Suprapubic skin (tissue), 4 donors: ENCODE data around the gene DAD1. TPM values are rescaled to one million over a fixed set of nuclear protein-coding genes. Genes with fewer than 3 reads are reported as not detected.

Experiments used
- DNase-seq, 2 donors: peaks; one replicate each; pipeline ENCODE4 v3.0.0-alpha.2; 2019; ENCODE audit warnings: low spot score in 2 of 2
- H3K27ac ChIP-seq: fragments of 200-600 bp; sonication (generic); one replicate; pipeline ENCODE4 v1.5.1; 2019
- H3K27me3 ChIP-seq: fragments of 200-600 bp; sonication (generic); one replicate; pipeline ENCODE4 v1.5.1; 2019
- H3K36me3 ChIP-seq: fragments of 200-600 bp; sonication (generic); one replicate; pipeline ENCODE4 v1.5.1; 2019
- H3K4me1 ChIP-seq: fragments of 200-600 bp; sonication (generic); one replicate; pipeline ENCODE4 v1.5.1; 2019
- H3K4me3 ChIP-seq: fragments of 200-600 bp; sonication (generic); one replicate; pipeline ENCODE4 v1.5.1; 2019; ENCODE audit warnings: mild to moderate bottlenecking
- H3K9me3 ChIP-seq: fragments of 200-600 bp; sonication (generic); one replicate; pipeline ENCODE4 v1.5.1; 2019
- EP300 ChIP-seq: sonication (generic); formaldehyde crosslinking; IDR thresholded peaks from one replicate; pipeline ENCODE4 v1.6.1; 2017; ENCODE audit warnings: antibody characterized with exemption
- POLR2A ChIP-seq, 2 donors: fragments of 450-650 bp; IDR thresholded peaks; one replicate each; pipeline ENCODE4 v1.6.1; 2017; ENCODE audit warnings: antibody characterized with exemption in 2 of 2, mild to moderate bottlenecking in 2 of 2, moderate library complexity in 2 of 2
- POLR2AphosphoS5 ChIP-seq, 3 donors: sonication (generic); formaldehyde crosslinking; IDR thresholded peaks; one replicate each; pipeline ENCODE4 v1.6.1; 2017; ENCODE audit warnings: antibody characterized with exemption in 3 of 3
- WGBS: methylation state at CpG from one replicate; pipeline ENCODE4 v1.1.5; 2018; 5-methylcytosine and 5-hydroxymethylcytosine counted together
- total RNA-seq, 4 donors: library from RNA; depleted of rRNA; stranded (reverse); fragments of >200 nt; gene quantifications; one replicate each; pipeline ENCODE4 v1.1.0, GENCODE V29; 2016
- TF ChIP-seq, protein P1 (sequence below), 2 donors: fragments of 200-600 bp in 1 of 2; fragments of 450-650 bp in 1 of 2; sonication (generic) in 1 of 2; IDR thresholded peaks; one replicate each; pipeline ENCODE4 v1.5.1; 2016 to 2019; ENCODE audit warnings: antibody characterized with exemption in 2 of 2, mild to moderate bottlenecking in 1 of 2, moderate library complexity in 1 of 2

DAD1 gene
- total RNA-seq, 4 donors from 2014 or later = 110 to 212 (median 187) TPM

DNA sequence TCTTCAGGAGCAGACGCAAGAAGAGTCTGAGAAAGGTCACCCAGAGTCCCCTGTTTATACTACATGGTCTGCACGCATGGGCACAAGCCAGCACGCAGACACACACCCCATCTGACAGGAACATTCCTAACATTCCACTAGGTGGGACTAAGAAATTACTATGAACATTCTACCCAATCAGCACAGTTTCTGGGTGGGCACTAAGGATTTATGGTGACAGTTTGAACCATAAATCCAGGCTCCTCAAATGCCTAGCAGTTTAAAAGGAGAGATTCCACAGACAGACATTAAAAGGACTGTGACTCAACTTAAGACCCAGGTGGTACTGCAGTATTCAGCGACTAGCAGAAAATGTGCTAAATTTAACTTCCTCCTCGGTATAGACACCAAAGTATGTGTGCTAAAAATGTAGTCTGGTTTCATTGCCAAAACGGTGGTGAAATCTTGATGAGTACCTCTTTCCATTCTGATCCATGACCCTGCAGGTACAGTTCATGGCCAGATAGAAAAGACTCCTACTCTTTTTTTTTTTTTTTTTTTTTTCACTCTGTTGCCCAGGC lies 25.3 kb upstream of the DAD1 start:
- 15% methylated on average over 4 of the region's 6 CpGs for WGBS
- Histone ChIP-seq H3K9me3 (no peaks in the 10 kb centered on the region), H3K27me3 (no peaks in the 10 kb centered on the region), H3K36me3 (peaks cover 31% of the 10 kb centered on the region), H3K4me1 (peaks cover 11% of the 10 kb centered on the region), H3K4me3 (no peak overlapping the region), H3K27ac (no peak overlapping the region)
- DNase-seq = no peak
- no peak for TF ChIP-seq POLR2AphosphoS5 (IDR thresholded peaks at IDR 0.05)
- TF ChIP-seq EP300 = peak; percentile 22

GRCh38 chr14:22613736-22614239 lies 24.8 kb upstream of the DAD1 start:
- Histone ChIP-seq H3K27me3 (no peaks in the 10 kb centered on the region), H3K27ac (peak overlapping the region; percentile 1), H3K4me3 (no peak overlapping the region), H3K4me1 (peaks cover 11% of the 10 kb centered on the region), H3K36me3 (peaks cover 37% of the 10 kb centered on the region), H3K9me3 (no peaks in the 10 kb centered on the region)
- TF ChIP-seq, protein P1, sequence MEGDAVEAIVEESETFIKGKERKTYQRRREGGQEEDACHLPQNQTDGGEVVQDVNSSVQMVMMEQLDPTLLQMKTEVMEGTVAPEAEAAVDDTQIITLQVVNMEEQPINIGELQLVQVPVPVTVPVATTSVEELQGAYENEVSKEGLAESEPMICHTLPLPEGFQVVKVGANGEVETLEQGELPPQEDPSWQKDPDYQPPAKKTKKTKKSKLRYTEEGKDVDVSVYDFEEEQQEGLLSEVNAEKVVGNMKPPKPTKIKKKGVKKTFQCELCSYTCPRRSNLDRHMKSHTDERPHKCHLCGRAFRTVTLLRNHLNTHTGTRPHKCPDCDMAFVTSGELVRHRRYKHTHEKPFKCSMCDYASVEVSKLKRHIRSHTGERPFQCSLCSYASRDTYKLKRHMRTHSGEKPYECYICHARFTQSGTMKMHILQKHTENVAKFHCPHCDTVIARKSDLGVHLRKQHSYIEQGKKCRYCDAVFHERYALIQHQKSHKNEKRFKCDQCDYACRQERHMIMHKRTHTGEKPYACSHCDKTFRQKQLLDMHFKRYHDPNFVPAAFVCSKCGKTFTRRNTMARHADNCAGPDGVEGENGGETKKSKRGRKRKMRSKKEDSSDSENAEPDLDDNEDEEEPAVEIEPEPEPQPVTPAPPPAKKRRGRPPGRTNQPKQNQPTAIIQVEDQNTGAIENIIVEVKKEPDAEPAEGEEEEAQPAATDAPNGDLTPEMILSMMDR (IDR thresholded peaks at IDR 0.05) = no peak
- TF ChIP-seq POLR2AphosphoS5 (IDR thresholded peaks at IDR 0.05) (no peak), POLR2A (IDR thresholded peaks at IDR 0.05) (no peak), EP300 (no peak)
- 35% methylated on average over 3 of the region's 3 CpGs for WGBS
- DNase-seq = no peak

DNA sequence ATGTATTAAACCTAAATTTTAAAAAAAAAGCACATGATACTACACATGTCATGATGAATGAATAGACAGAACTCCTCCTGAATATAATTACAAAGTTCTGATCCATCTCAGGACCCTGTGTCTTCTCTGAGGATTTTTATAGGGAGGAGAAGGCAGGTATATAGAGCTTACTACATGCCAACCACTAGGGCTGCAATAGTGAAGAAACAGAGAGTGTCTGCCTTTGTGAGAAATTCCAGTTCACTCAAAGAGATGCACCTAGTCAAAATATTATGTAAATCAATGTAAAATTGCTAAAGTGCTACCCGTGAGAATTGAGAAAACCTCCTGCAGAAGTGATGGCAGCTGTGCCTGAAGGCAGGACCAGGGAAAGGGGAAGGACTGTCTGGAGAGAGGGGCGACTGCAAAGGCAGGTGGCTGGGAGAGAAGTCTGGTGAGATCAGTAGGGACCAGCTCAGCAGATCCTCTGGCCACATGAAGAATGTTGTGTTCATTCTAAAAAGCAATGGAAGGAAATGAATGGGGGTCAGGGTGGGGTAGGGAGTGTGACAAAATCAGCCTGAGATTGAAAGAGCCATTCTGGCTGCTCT lies 24.2 kb upstream of the DAD1 start:
- 60% methylated on average over 2 of the region's 2 CpGs for WGBS
- Histone ChIP-seq H3K36me3 (peaks cover 42% of the 10 kb centered on the region), H3K4me3 (no peak overlapping the region), H3K4me1 (peaks cover 11% of the 10 kb centered on the region), H3K27ac (peak overlapping the region; percentile 1), H3K9me3 (no peaks in the 10 kb centered on the region), H3K27me3 (no peaks in the 10 kb centered on the region)
- no peak for DNase-seq
- no peak for TF ChIP-seq EP300
- TF ChIP-seq, protein P1 (IDR thresholded peaks at IDR 0.05) = no peak

- TF ChIP-seq POLR2AphosphoS5 (IDR thresholded peaks at IDR 0.05) = no peak
- no peak for TF ChIP-seq POLR2A (IDR thresholded peaks at IDR 0.05)
- TF ChIP-seq EP300 = no peak
- TF ChIP-seq, protein P1 (IDR thresholded peaks at IDR 0.05) = no peak
- no peak overlapping the region for H3K4me3 ChIP-seq
- no peaks in the 10 kb centered on the region for H3K9me3 ChIP-seq
- H3K4me1 ChIP-seq = peaks cover 11% of the 10 kb centered on the region
- H3K27me3 ChIP-seq = no peaks in the 10 kb centered on the region
- no peak for DNase-seq
- peaks cover 65% of the 10 kb centered on the region for H3K36me3 ChIP-seq
- 95% methylated on average over 2 of the region's 2 CpGs for WGBS
- H3K27ac ChIP-seq = no peak overlapping the region
These were observed 21.9 kb upstream of the DAD1 start for GRCh38 chr14:22610931-22611330.

DNA sequence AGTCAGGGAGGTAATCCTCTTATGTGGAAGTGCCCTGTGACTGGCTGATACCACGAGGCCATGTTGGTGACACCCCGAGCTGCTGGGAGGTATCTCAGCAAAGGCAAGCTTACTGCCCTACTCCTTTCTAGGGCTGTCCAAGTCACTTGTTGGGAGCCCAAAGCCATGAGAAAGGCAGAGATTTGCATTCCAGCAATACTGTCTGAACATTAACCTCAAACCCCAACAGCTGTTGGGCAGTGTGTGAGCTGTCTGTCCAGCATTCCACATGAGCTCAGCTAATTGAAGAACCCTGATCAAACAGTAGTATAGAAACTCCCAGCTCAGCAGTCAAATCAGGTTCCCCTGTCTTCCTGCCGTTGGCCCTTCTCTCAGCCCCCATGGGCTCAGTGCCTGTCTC lies 18.3 kb upstream of the DAD1 start:
- WGBS = 90% methylated on average over 3 of the region's 3 CpGs

More for the DNA sequence above, 18.3 kb upstream of the DAD1 start:
- Histone ChIP-seq H3K27me3 (no peaks in the 10 kb centered on the region), H3K4me3 (no peak overlapping the region), H3K4me1 (no peaks in the 10 kb centered on the region), H3K9me3 (no peaks in the 10 kb centered on the region), H3K36me3 (peaks cover 100% of the 10 kb centered on the region), H3K27ac (no peak overlapping the region)
- TF ChIP-seq EP300 = no peak
- no peak for TF ChIP-seq POLR2AphosphoS5 (IDR thresholded peaks at IDR 0.05)
- no peak for TF ChIP-seq POLR2A (IDR thresholded peaks at IDR 0.05)
- TF ChIP-seq, protein P1 (IDR thresholded peaks at IDR 0.05) = no peak
- DNase-seq = no peak
